ENCODE measurements around the gene CD48.
A peak's percentile ranks its signal among the peaks of the same experiment; 100 is the strongest.
"Not testable (repeated sequence)": the region's sequence is repeated elsewhere in the genome, so short reads cannot be mapped to it uniquely, and the experiment has no call there.

The CD48 gene

GRCh38 chr1:160741612-160742348, 30.2 kb upstream of the CD48 start:
- no peak for DNase-seq (ENCODE audit: low read depth)

GRCh38 chr1:160741092-160741501, 29.5 kb upstream of the CD48 start:
- no peak for DNase-seq (ENCODE audit: low read depth)

- DNase-seq (ENCODE audit: low read depth) = no peak
Measured at GRCh38 chr1:160740133-160740688, 28.6 kb upstream of the CD48 start.

DNA sequence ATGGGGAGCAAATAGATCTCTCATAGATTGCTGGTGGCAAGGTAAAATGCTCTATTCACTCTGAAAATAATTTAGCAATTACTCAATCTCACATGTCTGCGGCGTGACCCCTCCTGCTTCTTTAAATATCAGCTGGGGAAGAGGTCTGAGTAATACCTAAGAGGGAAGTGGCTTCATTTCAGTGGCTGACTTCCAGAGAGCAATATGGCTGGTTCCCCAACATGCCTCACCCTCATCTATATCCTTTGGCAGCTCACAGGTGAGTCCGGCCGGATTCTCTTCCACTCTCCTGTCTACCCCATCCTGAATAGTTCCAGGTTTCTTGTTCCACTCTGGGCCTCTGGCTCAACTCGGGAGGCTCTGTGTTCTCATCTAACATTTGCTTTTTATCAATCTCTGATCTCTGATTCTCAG, 27.5 kb upstream of the CD48 start, which contains the start of gene SLAMF7:
TSS of gene SLAMF7 (plus strand) at position 150 of the 414 bp plus-strand sequence. CDS start at position 205, 55 bp downstream.
- peak; percentile 30 for DNase-seq (ENCODE audit: low read depth)

DNA sequence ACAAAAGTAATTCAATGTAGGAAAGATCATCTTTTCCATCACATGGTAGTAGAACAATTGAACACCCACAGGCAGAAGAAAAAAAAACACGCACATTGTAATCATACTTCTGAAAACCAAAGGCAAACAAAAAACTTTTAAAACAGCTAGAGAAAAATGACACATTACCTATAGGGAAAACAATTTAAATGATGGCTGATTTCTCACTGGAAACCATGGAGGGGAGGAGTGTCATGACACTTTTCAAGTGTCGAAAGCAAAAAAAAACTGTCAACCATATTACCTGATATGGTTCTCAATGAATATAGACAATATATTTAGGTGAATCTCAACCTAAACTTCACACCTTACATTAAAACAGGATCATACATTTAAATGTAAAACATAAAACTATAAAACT, 26.6 kb upstream of the CD48 start:
- no peak for DNase-seq (ENCODE audit: low read depth)

GRCh38 chr1:160734301-160734700, 22.7 kb upstream of the CD48 start:
- no peak for DNase-seq (ENCODE audit: low read depth)

DNA sequence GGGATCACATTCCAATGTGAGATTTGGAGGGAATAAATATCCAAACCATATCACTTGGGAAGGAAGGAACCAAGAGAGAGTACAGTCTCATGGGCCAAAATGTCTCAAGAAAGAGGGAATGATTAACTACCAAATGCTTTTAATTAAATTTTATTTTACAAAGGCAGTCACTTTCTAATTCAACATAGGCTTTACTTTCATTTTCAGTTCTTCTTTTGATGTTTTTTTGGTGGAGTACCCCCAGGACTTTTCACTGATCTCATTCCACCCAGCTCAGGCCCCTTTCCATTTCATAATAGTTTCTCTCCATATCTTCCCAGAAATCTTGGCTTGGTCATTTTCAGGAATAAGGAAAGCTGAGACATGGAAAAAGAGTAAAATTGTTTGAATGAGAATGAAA, 22.3 kb upstream of the CD48 start:
- DNase-seq (ENCODE audit: low read depth) = no peak

DNA sequence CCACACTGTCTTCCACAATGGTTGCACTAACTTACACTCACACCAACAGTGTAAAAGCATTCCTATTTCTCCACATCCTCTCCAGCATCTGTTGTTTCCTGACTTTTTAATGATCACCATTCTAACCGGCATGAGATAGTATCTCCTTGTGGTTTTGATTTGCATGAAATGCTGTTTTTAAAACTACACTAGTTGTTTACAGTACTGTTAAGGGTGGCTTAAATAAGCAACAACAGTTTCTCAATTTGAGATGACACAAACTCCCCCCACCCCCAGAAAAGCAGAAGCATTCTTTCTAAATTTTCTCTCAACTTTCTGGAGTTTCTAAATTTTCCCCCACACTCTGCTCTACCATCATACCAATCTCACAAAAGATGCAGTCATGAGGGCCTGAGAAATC, 20.4 kb upstream of the CD48 start:
- DNase-seq (ENCODE audit: low read depth) = no peak

GRCh38 chr1:160731564-160731963, 19.9 kb upstream of the CD48 start:
- DNase-seq (ENCODE audit: low read depth) = not testable (repeated sequence)

- DNase-seq (ENCODE audit: low read depth) = no peak
Measured at GRCh38 chr1:160727316-160727640, 15.7 kb upstream of the CD48 start.

- no peak for DNase-seq (ENCODE audit: low read depth)
Measured at GRCh38 chr1:160726498-160727315, 15.1 kb upstream of the CD48 start.

DNA sequence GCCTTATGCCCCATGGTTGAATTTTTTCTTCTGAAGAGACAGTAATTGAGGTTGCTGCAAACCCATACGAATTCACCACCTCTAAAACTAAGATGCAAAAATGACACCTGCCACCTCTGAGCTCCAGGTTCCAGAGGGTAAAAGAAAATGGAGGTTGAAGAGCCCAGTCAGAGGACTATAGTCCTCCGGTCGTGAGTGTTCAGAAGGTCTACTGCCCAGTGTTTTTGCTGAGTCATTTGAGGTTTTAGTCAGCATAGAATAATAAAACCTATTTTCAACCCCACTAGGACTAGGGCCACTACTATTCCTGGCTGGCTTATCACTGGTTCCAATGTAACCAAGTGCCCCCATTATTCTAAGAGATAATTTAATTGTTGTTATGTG, 14.5 kb upstream of the CD48 start:
- no peak for DNase-seq (ENCODE audit: low read depth)

- DNase-seq (ENCODE audit: low read depth) = no peak
Measured at GRCh38 chr1:160724465-160725242, 13.0 kb upstream of the CD48 start.

DNA sequence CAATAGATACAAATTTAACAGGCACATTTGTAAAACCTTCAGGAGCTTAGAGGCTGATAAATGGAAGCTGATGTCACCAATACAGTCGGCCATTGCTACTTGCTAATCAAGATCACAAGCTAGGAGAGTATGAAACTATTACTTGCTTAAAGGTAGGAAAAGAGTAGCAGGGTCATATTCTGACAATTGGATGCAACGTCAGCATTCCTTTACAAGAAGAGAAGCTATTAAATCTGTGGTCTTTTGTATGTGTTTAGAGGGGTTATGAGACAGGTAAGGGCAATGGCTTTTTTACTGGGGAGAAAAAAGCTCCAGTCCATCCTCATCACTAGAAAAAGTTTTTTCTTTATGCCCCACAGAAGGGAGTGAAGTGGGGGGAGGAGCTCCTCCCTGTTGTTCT, 11.7 kb upstream of the CD48 start:
- no peak for DNase-seq (ENCODE audit: low read depth)

- no peak for DNase-seq (ENCODE audit: low read depth)
Measured at GRCh38 chr1:160722726-160723125, 11.1 kb upstream of the CD48 start.

DNA sequence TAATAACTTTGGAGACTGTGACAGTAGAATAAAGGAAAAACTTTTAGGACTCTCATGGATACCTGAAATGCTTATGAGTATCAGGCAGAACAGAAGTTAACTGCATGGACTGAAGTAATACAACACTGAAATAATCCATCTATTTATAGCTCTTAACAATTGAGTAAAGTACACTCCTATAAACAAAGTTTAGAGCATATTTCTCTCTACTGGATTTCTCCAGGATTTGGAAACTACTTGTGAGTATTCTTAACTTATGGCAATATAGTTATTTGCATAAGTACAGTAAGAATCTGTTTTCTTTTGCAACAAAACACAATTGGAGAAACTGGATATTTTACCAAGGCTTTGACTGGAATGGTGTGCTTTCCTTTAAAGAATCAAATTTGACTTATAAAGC, 9.9 kb upstream of the CD48 start:
- DNase-seq (ENCODE audit: low read depth) = no peak

GRCh38 chr1:160720356-160721085, 8.9 kb upstream of the CD48 start:
- DNase-seq (ENCODE audit: low read depth) = no peak

DNA sequence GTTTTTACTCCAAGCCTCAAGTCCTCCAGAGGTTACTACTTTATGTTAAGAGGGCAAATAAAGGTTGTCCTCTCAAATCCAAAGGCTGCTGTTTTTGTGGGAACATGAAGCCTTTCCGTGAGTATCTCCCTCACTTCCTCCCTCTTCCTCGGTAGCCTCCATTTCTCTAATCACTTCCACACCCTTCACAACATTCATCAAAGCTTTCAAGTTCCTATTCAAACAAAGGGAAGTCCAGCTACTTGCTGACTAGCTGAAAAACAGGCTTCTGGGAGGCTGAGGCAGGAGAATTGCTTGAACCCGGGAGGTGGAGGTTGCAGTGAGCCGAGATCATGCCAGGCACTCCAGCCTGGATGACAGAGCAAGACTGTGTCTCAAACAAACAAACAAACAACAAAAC, 6.6 kb upstream of the CD48 start:
- no peak for DNase-seq (ENCODE audit: low read depth)

GRCh38 chr1:160717306-160717705, 5.7 kb upstream of the CD48 start:
- no peak for DNase-seq (ENCODE audit: low read depth)

DNA sequence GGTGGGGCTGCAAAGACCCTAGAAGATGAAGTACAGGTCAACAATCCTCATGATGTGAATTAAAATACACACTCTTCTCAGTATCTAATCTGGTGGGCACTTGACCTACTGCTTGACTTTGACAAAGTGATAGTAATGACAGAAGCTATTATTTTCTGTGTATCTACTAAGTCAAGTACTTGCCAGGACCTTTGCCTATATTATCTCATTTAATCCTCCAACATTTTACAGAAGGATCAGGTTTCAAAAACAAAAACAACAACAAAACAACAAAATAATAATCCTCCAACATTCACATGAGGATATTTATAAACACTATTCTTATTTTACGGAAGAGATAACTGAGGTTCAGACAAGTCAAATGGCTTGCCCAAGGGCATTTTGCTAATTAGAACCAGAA, 4.4 kb upstream of the CD48 start:
- no peak for DNase-seq (ENCODE audit: low read depth)

DNA sequence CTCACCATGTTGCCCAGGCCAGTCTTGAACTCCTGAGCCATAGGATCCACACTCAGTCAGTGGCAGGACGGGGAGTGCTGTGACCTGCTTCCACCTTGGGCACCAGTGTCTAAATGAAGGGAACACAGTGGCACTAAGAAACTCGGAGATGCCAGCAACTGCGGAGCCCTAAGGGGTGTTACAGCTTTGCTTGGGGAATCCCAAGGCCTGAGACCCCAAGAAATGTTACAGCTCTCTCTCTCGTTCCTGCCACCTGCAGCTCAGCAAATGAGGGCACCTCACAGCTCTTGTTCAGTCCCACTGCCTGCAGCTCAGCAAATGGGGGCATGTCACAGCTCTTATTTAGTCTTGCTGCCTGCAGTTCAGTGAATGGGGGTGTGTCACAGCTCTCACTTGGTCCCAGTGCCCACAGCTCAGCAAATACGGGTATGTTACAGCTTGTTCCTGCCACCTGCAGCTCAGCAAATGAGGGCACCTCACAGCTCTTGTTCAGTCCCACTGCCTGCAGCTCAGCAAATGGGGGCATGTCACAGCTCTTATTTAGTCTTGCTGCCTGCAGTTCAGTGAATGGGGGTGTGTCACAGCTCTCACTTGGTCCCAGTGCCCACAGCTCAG, 2.5 kb upstream of the CD48 start:
- not testable (repeated sequence) for DNase-seq (ENCODE audit: low read depth)
